ENCODE data around the gene MAP3K14. TPM values are rescaled to one million over a fixed set of nuclear protein-coding genes. Genes with fewer than 3 reads are reported as not detected.

MAP3K14 gene
- total RNA-seq, 1 donor from 2014 or later, result 5.2 TPM

- no peak for TF ChIP-seq CTCF (IDR thresholded peaks at IDR 0.05; ENCODE audit: unreplicated experiment)
- Mint-ChIP-seq H3K27ac (ENCODE audit: unreplicated experiment) (no peak overlapping the region), H3K4me3 (ENCODE audit: unreplicated experiment) (peak overlapping the region; percentile 81), H3K4me1 (ENCODE audit: unreplicated experiment) (peaks cover 38% of the 10 kb centered on the region), H3K36me3 (ENCODE audit: low read depth, unreplicated experiment) (peaks cover 16% of the 10 kb centered on the region), H3K9me3 (ENCODE audit: unreplicated experiment) (no peaks in the 10 kb centered on the region), H3K27me3 (ENCODE audit: unreplicated experiment) (peaks cover 13% of the 10 kb centered on the region)
- DNase-seq (ENCODE audit: low spot score), result peak; percentile 47
These were observed 75.3 kb downstream of the MAP3K14 start for GRCh38 chr17:45241328-45242028.

- peaks cover 16% of the 10 kb centered on the region for H3K36me3 Mint-ChIP-seq (ENCODE audit: low read depth, unreplicated experiment)
- peaks cover 38% of the 10 kb centered on the region for H3K4me1 Mint-ChIP-seq (ENCODE audit: unreplicated experiment)
- TF ChIP-seq CTCF (IDR thresholded peaks at IDR 0.05; ENCODE audit: unreplicated experiment), result no peak
- no peak for DNase-seq (ENCODE audit: low spot score)
- H3K9me3 Mint-ChIP-seq (ENCODE audit: unreplicated experiment), result no peaks in the 10 kb centered on the region
- H3K27ac Mint-ChIP-seq (ENCODE audit: unreplicated experiment), result no peak overlapping the region
- peaks cover 11% of the 10 kb centered on the region for H3K27me3 Mint-ChIP-seq (ENCODE audit: unreplicated experiment)
- H3K4me3 Mint-ChIP-seq (ENCODE audit: unreplicated experiment), result peak overlapping the region; percentile 81
These were observed 75.9 kb downstream of the MAP3K14 start for GRCh38 chr17:45240905-45241327.

- Mint-ChIP-seq H3K4me1 (ENCODE audit: unreplicated experiment) (peaks cover 28% of the 10 kb centered on the region), H3K27me3 (ENCODE audit: unreplicated experiment) (peaks cover 9% of the 10 kb centered on the region), H3K27ac (ENCODE audit: unreplicated experiment) (no peak overlapping the region), H3K9me3 (ENCODE audit: unreplicated experiment) (no peaks in the 10 kb centered on the region), H3K4me3 (ENCODE audit: unreplicated experiment) (peak overlapping the region; percentile 0), H3K36me3 (ENCODE audit: low read depth, unreplicated experiment) (peaks cover 8% of the 10 kb centered on the region)
- DNase-seq (ENCODE audit: low spot score), result no peak
- no peak for TF ChIP-seq CTCF (IDR thresholded peaks at IDR 0.05; ENCODE audit: unreplicated experiment)
These were observed 78.6 kb downstream of the MAP3K14 start for GRCh38 chr17:45238155-45238774.

- no peak for DNase-seq (ENCODE audit: low spot score)
- Mint-ChIP-seq H3K27ac (ENCODE audit: unreplicated experiment) (no peak overlapping the region), H3K4me3 (ENCODE audit: unreplicated experiment) (peak overlapping the region; percentile 0), H3K36me3 (ENCODE audit: low read depth, unreplicated experiment) (peaks cover 5% of the 10 kb centered on the region), H3K4me1 (ENCODE audit: unreplicated experiment) (peaks cover 23% of the 10 kb centered on the region), H3K9me3 (ENCODE audit: unreplicated experiment) (no peaks in the 10 kb centered on the region), H3K27me3 (ENCODE audit: unreplicated experiment) (peaks cover 11% of the 10 kb centered on the region)
- TF ChIP-seq CTCF (IDR thresholded peaks at IDR 0.05; ENCODE audit: unreplicated experiment), result no peak
These were observed 79.1 kb downstream of the MAP3K14 start for GRCh38 chr17:45237686-45238085.

- Mint-ChIP-seq H3K36me3 (ENCODE audit: low read depth, unreplicated experiment) (peaks cover 8% of the 10 kb centered on the region), H3K9me3 (ENCODE audit: unreplicated experiment) (no peaks in the 10 kb centered on the region), H3K27ac (ENCODE audit: unreplicated experiment) (no peak overlapping the region), H3K4me3 (ENCODE audit: unreplicated experiment) (no peak overlapping the region), H3K4me1 (ENCODE audit: unreplicated experiment) (peaks cover 17% of the 10 kb centered on the region), H3K27me3 (ENCODE audit: unreplicated experiment) (peaks cover 13% of the 10 kb centered on the region)
- DNase-seq (ENCODE audit: low spot score), result no peak
- TF ChIP-seq CTCF (IDR thresholded peaks at IDR 0.05; ENCODE audit: unreplicated experiment), result no peak
These were observed 80.6 kb downstream of the MAP3K14 start for GRCh38 chr17:45236282-45236606.

All from endothelial cell (in vitro differentiated cells).